NCI-H748 (cell line): ENCODE data around the gene SYCP3.

Experiments used
- DNase-seq: peaks from one replicate; lab custom pipeline; 2025; ENCODE audit not compliant: unreplicated experiment; lab: John Stamatoyannopoulos, UW

SYCP3 gene

GRCh38 chr12:101738920-101739665 is at the start of gene SYCP3:
SYCP3 (minus strand) TSS chr12:101739462; CDS start chr12:101737935, 1,527 bp downstream.
- no peak for DNase-seq

- no peak for DNase-seq
These were observed 46.4 kb upstream of the SYCP3 start for GRCh38 chr12:101785671-101786070.

GRCh38 chr12:101784376-101784775 is 45.1 kb upstream of the SYCP3 start:
- no peak for DNase-seq

GRCh38 chr12:101783838-101784237 is 44.6 kb upstream of the SYCP3 start:
- no peak for DNase-seq

GRCh38 chr12:101783150-101783549 is 43.9 kb upstream of the SYCP3 start:
- DNase-seq: no peak

GRCh38 chr12:101782273-101782731 is 43.0 kb upstream of the SYCP3 start:
- no peak for DNase-seq

- DNase-seq: no peak
These were observed 42.6 kb upstream of the SYCP3 start for GRCh38 chr12:101781834-101782233.

- no peak for DNase-seq
These were observed 41.3 kb upstream of the SYCP3 start for GRCh38 chr12:101780599-101780998.

- DNase-seq: peak; percentile 85
These were observed 40.4 kb upstream of the SYCP3 start for GRCh38 chr12:101779626-101780025.

- no peak for DNase-seq
These were observed 39.9 kb upstream of the SYCP3 start for GRCh38 chr12:101779200-101779599.

- DNase-seq: no peak
These were observed 38.7 kb upstream of the SYCP3 start for GRCh38 chr12:101777978-101778377.

GRCh38 chr12:101777485-101777884 is 38.2 kb upstream of the SYCP3 start:
- no peak for DNase-seq

- no peak for DNase-seq
These were observed 36.6 kb upstream of the SYCP3 start for GRCh38 chr12:101775816-101776215.

- peak; percentile 63 for DNase-seq
These were observed 34.4 kb upstream of the SYCP3 start for GRCh38 chr12:101773650-101774162.

GRCh38 chr12:101772012-101772775 is 32.9 kb upstream of the SYCP3 start:
- DNase-seq: no peak

GRCh38 chr12:101769865-101770264 is 30.6 kb upstream of the SYCP3 start:
- DNase-seq: peak; percentile 42

GRCh38 chr12:101768781-101769180 is 29.5 kb upstream of the SYCP3 start:
- no peak for DNase-seq

- DNase-seq: no peak
These were observed 28.3 kb upstream of the SYCP3 start for GRCh38 chr12:101767537-101767936.

GRCh38 chr12:101764051-101764792 is 25.0 kb upstream of the SYCP3 start:
- DNase-seq: no peak

- no peak for DNase-seq
These were observed 24.1 kb upstream of the SYCP3 start for GRCh38 chr12:101763246-101763931.

GRCh38 chr12:101761781-101762180 is 22.5 kb upstream of the SYCP3 start:
- no peak for DNase-seq
